Astrocyte (in vitro differentiated cells and primary cell): ENCODE data around the gene MBD3L3.

Experiments used
- EZH2 ChIP-seq: IDR thresholded peaks from 2 replicates; pipeline ENCODE4 v1.6.1; 2012; ENCODE audit warnings: mild to moderate bottlenecking, low read length, inconsistent platforms; ENCODE audit not compliant: insufficient read depth
- TF ChIP-seq, protein P1 (sequence below): IDR thresholded peaks from 2 replicates; pipeline ENCODE4 v1.5.1; 2011; ENCODE audit warnings: low read depth, mild to moderate bottlenecking, inconsistent platforms, low read length, moderate library complexity; ENCODE audit not compliant: insufficient read depth

DNA sequence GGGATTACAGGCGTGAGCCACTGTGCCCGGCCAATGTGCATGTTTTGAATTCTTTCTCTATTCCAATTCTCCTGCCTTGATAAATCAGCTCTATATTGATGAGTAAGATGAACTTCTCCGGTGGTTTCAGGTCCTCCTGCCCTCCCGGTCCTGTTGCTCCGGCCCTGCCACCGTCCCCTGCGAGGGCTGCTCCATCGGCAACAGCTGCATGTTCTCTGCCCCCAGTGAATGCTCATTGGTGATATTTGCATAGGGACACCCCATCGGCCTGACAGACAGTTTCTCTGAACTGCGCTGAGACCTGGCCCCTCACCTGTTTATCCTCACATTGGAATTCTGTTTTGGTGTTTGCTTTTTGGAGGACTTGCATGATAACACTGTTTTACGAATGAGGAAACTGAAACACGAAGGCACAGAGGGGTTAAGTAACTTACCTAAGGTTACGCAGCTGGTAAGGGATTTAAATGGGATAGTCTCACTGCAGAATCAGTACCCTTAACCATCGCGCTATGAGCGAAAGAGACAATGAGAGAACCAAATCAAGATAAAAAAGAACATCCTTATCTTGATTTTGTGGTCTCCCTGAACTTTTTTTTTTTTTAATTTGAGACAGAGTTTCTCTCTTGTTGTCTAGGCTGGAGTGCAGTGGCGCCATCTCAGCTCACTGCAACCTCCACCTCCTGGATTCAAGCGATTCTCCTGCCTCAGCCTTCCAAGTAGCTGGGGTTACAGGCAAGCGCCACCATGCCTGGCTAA is 43.2 kb upstream of the MBD3L3 start:
- TF ChIP-seq, protein P1, sequence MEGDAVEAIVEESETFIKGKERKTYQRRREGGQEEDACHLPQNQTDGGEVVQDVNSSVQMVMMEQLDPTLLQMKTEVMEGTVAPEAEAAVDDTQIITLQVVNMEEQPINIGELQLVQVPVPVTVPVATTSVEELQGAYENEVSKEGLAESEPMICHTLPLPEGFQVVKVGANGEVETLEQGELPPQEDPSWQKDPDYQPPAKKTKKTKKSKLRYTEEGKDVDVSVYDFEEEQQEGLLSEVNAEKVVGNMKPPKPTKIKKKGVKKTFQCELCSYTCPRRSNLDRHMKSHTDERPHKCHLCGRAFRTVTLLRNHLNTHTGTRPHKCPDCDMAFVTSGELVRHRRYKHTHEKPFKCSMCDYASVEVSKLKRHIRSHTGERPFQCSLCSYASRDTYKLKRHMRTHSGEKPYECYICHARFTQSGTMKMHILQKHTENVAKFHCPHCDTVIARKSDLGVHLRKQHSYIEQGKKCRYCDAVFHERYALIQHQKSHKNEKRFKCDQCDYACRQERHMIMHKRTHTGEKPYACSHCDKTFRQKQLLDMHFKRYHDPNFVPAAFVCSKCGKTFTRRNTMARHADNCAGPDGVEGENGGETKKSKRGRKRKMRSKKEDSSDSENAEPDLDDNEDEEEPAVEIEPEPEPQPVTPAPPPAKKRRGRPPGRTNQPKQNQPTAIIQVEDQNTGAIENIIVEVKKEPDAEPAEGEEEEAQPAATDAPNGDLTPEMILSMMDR, result no peak
- no peak for TF ChIP-seq EZH2
